ENCODE results near the gene GTF2IRD1.

DNA sequence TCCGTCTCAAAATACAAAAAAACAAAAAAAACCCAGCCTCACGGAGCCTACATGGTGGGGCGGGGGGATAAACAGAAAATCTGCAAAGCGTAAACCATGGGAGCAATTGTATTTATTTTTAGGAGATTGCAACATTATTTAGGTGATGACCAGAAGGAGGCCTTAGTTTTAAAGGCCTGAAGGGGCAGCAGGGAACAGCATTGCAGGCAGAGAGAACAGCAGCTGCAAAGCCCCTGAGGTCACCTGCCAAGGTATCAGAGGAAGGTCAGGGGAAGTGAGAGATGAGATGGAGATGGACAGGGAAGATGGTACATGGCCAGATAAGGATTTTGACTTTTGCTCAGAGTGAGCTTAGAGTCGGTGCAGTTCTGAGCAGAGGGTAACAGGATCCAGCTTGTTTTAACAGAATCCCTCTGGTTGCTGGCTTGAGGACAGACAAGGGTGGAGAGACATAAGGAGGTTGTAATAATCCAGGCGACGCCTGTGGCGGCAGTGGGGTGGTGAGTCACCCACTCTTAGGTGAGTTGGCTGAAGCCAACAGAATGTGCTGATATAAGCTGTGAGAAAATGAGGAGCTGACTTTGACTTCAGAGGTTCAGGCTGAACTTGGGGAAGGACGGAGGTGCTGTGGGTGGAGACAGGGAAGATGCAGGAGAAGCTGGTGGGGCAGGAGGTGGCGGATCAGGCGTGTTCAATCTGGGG lies 121.5 kb downstream of the GTF2IRD1 start:
- TF ChIP-seq POLR2A (IDR thresholded peaks at IDR 0.05; ENCODE audit: low read depth, low read length) (no peak), RFX5 (IDR thresholded peaks at IDR 0.05; ENCODE audit: low read depth, low read length) (no peak), SMC3 (IDR thresholded peaks at IDR 0.05; ENCODE audit: low read depth, low read length) (no peak), MXI1 (IDR thresholded peaks at IDR 0.05; ENCODE audit: borderline replicate concordance, low read depth, low read length) (no peak), CHD1 (IDR thresholded peaks at IDR 0.05; ENCODE audit: low read depth, low read length) (no peak), CEBPB (IDR thresholded peaks at IDR 0.05; ENCODE audit: low read depth, low read length) (no peak), MAZ (IDR thresholded peaks at IDR 0.05; ENCODE audit: borderline replicate concordance, low read depth, low read length) (no peak), BHLHE40 (IDR thresholded peaks at IDR 0.05; ENCODE audit: low read depth, low read length) (no peak), FOS (IDR thresholded peaks at IDR 0.05; ENCODE audit: low read depth, low read length) (no peak), RCOR1 (IDR thresholded peaks at IDR 0.05; ENCODE audit: insufficient replicate concordance, low read length) (no peak), MAFK (IDR thresholded peaks at IDR 0.05; ENCODE audit: low read depth, low read length) (no peak)
- TF ChIP-seq, protein P1, sequence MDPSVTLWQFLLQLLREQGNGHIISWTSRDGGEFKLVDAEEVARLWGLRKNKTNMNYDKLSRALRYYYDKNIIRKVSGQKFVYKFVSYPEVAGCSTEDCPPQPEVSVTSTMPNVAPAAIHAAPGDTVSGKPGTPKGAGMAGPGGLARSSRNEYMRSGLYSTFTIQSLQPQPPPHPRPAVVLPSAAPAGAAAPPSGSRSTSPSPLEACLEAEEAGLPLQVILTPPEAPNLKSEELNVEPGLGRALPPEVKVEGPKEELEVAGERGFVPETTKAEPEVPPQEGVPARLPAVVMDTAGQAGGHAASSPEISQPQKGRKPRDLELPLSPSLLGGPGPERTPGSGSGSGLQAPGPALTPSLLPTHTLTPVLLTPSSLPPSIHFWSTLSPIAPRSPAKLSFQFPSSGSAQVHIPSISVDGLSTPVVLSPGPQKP (IDR thresholded peaks at IDR 0.05; ENCODE audit: borderline replicate concordance, low read depth, low read length) = no peak
- TF ChIP-seq, protein P2, sequence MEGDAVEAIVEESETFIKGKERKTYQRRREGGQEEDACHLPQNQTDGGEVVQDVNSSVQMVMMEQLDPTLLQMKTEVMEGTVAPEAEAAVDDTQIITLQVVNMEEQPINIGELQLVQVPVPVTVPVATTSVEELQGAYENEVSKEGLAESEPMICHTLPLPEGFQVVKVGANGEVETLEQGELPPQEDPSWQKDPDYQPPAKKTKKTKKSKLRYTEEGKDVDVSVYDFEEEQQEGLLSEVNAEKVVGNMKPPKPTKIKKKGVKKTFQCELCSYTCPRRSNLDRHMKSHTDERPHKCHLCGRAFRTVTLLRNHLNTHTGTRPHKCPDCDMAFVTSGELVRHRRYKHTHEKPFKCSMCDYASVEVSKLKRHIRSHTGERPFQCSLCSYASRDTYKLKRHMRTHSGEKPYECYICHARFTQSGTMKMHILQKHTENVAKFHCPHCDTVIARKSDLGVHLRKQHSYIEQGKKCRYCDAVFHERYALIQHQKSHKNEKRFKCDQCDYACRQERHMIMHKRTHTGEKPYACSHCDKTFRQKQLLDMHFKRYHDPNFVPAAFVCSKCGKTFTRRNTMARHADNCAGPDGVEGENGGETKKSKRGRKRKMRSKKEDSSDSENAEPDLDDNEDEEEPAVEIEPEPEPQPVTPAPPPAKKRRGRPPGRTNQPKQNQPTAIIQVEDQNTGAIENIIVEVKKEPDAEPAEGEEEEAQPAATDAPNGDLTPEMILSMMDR (conservative IDR thresholded peaks at IDR 0.05; ENCODE audit: low read depth, low read length) = no peak
- TF ChIP-seq, protein P3, sequence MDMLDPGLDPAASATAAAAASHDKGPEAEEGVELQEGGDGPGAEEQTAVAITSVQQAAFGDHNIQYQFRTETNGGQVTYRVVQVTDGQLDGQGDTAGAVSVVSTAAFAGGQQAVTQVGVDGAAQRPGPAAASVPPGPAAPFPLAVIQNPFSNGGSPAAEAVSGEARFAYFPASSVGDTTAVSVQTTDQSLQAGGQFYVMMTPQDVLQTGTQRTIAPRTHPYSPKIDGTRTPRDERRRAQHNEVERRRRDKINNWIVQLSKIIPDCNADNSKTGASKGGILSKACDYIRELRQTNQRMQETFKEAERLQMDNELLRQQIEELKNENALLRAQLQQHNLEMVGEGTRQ (IDR thresholded peaks at IDR 0.05; ENCODE audit: low read depth, low read length) = no peak

Measured in IMR-90 (cell line).